K562 (cell line): ENCODE results near the gene DNAH17. TPM values are rescaled to one million over a fixed set of nuclear protein-coding genes. Genes with fewer than 3 reads are reported as not detected.

Source experiments
- ATAC-seq: fragments of 200-7000 bp; cut with Tn5 transposase; 3 replicates; pipeline ENCODE4 v1.9.1; 2020; ENCODE audit warnings: moderate library complexity
- BruUV-seq: library from RNA; stranded (reverse); fragments of 400-500 nt; replicated peaks from 2 replicates; lab custom pipeline; 2021; lab: Mats Ljungman, UMichigan
- CTCF ChIA-PET: fragments of 300-600 bp; formaldehyde crosslinking; extraction: SDS; loops from one replicate; lab custom pipeline; 2021; ENCODE audit warnings: low intra/inter-chr PET ratio; lab: Yijun Ruan, JAX
- POLR2A ChIA-PET: fragments of 300-600, 350-650 bp; sonication (Branson Sonifier 250); formaldehyde crosslinking; extraction: SDS; loops from one replicate; lab custom pipeline; 2021; ENCODE audit warnings: antibody characterized with exemption, inconsistent platforms; lab: Yijun Ruan, JAX
- DNase-seq, 4 experiments: peaks; one replicate each; pipeline versions ENCODE4 v3.0.0 to v3.0.0-alpha.2; 2011 to 2018; ENCODE audit warnings: low spot score in 3 of 4, mixed read lengths in 3 of 4; ENCODE audit errors: extremely low read depth in 1 of 4
- FAIRE-seq: peaks from 2 replicates; lab custom pipeline; 2011; peaks lifted over from hg19 to GRCh38; lab: Jason Lieb, UNC
- H2AFZ ChIP-seq: 2 replicates; pipeline ENCODE4 v1.6.0; 2011; ENCODE audit warnings: low read depth, low read length, control low read depth, inconsistent platforms
- H3K27ac ChIP-seq: fragments of 200-600 bp; 3 replicates; pipeline ENCODE4 v1.8.0; 2011; ENCODE audit warnings: low read depth, mild to moderate bottlenecking, control low read depth, inconsistent platforms, low read length, moderate library complexity, mixed read lengths; ENCODE audit errors: extremely low read depth
- H3K27me3 ChIP-seq, 2 experiments: fragments of 300-600 bp in 1 of 2; 2 replicates in 1 of 2; 3 replicates in 1 of 2; pipeline versions ENCODE4 v1.6.0 to v1.8.0; 2011; ENCODE audit warnings: inconsistent platforms in 2 of 2, low read length in 2 of 2, mild to moderate bottlenecking in 1 of 2, mixed read lengths in 1 of 2, moderate library complexity in 1 of 2; ENCODE audit not compliant: control insufficient read depth in 2 of 2, insufficient read depth in 2 of 2
- H3K36me3 ChIP-seq: fragments of 300-600 bp; 3 replicates; pipeline ENCODE4 v1.8.0; 2011; ENCODE audit warnings: mild to moderate bottlenecking, low read length, inconsistent platforms; ENCODE audit not compliant: control insufficient read depth, insufficient read depth
- H3K4me1 ChIP-seq, 2 experiments: fragments of 200-600 bp in 1 of 2; replicated peaks in 1 of 2; 2 replicates in 1 of 2; 3 replicates in 1 of 2; pipeline versions ENCODE4 v1.5.1 to v1.8.0; 2011; ENCODE audit warnings: inconsistent platforms in 2 of 2, low read length in 2 of 2, mild to moderate bottlenecking in 1 of 2, mixed read lengths in 1 of 2, moderate library complexity in 1 of 2; ENCODE audit not compliant: control insufficient read depth in 2 of 2, insufficient read depth in 2 of 2
- H3K4me2 ChIP-seq: 2 replicates; pipeline ENCODE4 v1.6.1; 2011; ENCODE audit warnings: low read length, control low read depth, inconsistent platforms, mixed read lengths; ENCODE audit not compliant: insufficient read depth
- H3K4me3 ChIP-seq: fragments of 200-600 bp; sonication (generic), shearing (Covaris generic); 2 replicates; pipeline ENCODE4 v1.5.1; 2016; ENCODE audit warnings: control low read depth, inconsistent platforms
- H3K79me2 ChIP-seq: fragments of 200-600 bp; 3 replicates; pipeline ENCODE4 v1.8.0; 2011; ENCODE audit warnings: low read length, inconsistent platforms; ENCODE audit not compliant: control insufficient read depth, insufficient read depth
- H3K9ac ChIP-seq, 2 experiments: 2 replicates each; pipeline versions ENCODE4 v1.6.0 to v1.6.1; 2011; ENCODE audit warnings: low read depth in 2 of 2, low read length in 2 of 2, control low read depth in 1 of 2, inconsistent platforms in 1 of 2, mild to moderate bottlenecking in 1 of 2, mixed read lengths in 1 of 2; ENCODE audit not compliant: insufficient read depth in 1 of 2
- H3K9me1 ChIP-seq: one replicate; pipeline ENCODE4 v1.6.0; 2011; ENCODE audit warnings: inconsistent platforms, mild to moderate bottlenecking, low read length, moderate library complexity; ENCODE audit not compliant: control insufficient read depth, insufficient read depth
- H3K9me3 ChIP-seq: replicated peaks from 2 replicates; pipeline ENCODE4 v1.5.1; 2011; ENCODE audit warnings: low read depth, low read length, inconsistent platforms; ENCODE audit not compliant: control insufficient read depth, insufficient read depth
- H4K20me1 ChIP-seq: replicated peaks from 2 replicates; pipeline ENCODE4 v1.6.1; 2011; ENCODE audit warnings: low read length, inconsistent platforms, mixed read lengths; ENCODE audit not compliant: control insufficient read depth, insufficient read depth
- EP400 ChIP-seq: fragments of 450-650 bp; IDR thresholded peaks from 2 replicates; pipeline ENCODE4 v1.6.1; 2017; ENCODE audit warnings: antibody characterized with exemption, mild to moderate bottlenecking, moderate library complexity
- FOXM1 ChIP-seq, 2 experiments: fragments of 450-650 bp in 1 of 2; sonication (generic) in 1 of 2; formaldehyde crosslinking in 1 of 2; IDR thresholded peaks; 2 replicates each; pipeline versions ENCODE4 v1.6.1 to v1.9.0; 2017 to 2022; ENCODE audit warnings: low read depth in 2 of 2, mild to moderate bottlenecking in 2 of 2, missing genetic modification reagents in 1 of 2, moderate library complexity in 1 of 2
- ILF3 ChIP-seq: fragments of 450-650 bp; IDR thresholded peaks from 2 replicates; pipeline ENCODE4 v1.6.1; 2018; ENCODE audit warnings: antibody characterized with exemption, mild to moderate bottlenecking, moderate library complexity, borderline replicate concordance
- IRF2 ChIP-seq: sonication (generic); formaldehyde crosslinking; IDR thresholded peaks from 2 replicates; pipeline ENCODE4 v1.8.1; 2022; ENCODE audit warnings: mild to moderate bottlenecking, missing genetic modification reagents
- MCM3 ChIP-seq: fragments of 450-650 bp; IDR thresholded peaks from 2 replicates; pipeline ENCODE4 v1.6.1; 2016
- MEF2A ChIP-seq: IDR thresholded peaks from 2 replicates; pipeline ENCODE4 v1.6.1; 2011; ENCODE audit warnings: low read depth, mild to moderate bottlenecking, low read length, moderate library complexity; ENCODE audit not compliant: control insufficient read depth
- MEF2D ChIP-seq: conservative IDR thresholded peaks from 2 replicates; pipeline ENCODE4 v1.6.1; 2016; ENCODE audit warnings: low read depth, missing genetic modification characterization, missing compliant biosample characterization
- NKRF ChIP-seq: fragments of 450-650 bp; IDR thresholded peaks from 2 replicates; pipeline ENCODE4 v1.6.1; 2016; ENCODE audit warnings: borderline replicate concordance
- TEAD4 ChIP-seq, 2 experiments: sonication (generic) in 1 of 2; formaldehyde crosslinking in 1 of 2; IDR thresholded peaks; 2 replicates each; pipeline versions ENCODE4 v1.6.1 to v1.8.0; 2012 to 2022; ENCODE audit warnings: borderline replicate concordance in 1 of 2, inconsistent platforms in 1 of 2, low read length in 1 of 2, mild to moderate bottlenecking in 1 of 2, missing genetic modification reagents in 1 of 2
- XRCC5 ChIP-seq: fragments of 200-400 bp; formaldehyde crosslinking; IDR thresholded peaks from 2 replicates; pipeline ENCODE4 v1.6.1; 2017; ENCODE audit warnings: low read depth, mild to moderate bottlenecking, low read length
- ZFP30 ChIP-seq: fragments of 250-450 bp; sonication (Bioruptor Pico); IDR thresholded peaks from 2 replicates; pipeline ENCODE4 v1.8.0; 2022; ENCODE audit warnings: moderate library complexity, mild to moderate bottlenecking, inconsistent platforms, borderline replicate concordance
- ZNF165 ChIP-seq: fragments of 250-450 bp; sonication (Bioruptor Pico); IDR thresholded peaks from 2 replicates; pipeline ENCODE4 v1.4.0; 2020; ENCODE audit warnings: borderline replicate concordance
- ZNF507 ChIP-seq: conservative IDR thresholded peaks from 2 replicates; pipeline ENCODE4 v1.6.1; 2017; ENCODE audit warnings: missing genetic modification characterization, missing compliant biosample characterization
- WGBS: fragments of 100-300 bp; shearing (Covaris generic); methylation state at CpG from one replicate; pipeline ENCODE4 v1.1.6; 2016; ENCODE audit warnings: low coverage, mixed read lengths; ENCODE audit not compliant: insufficient coverage; ENCODE audit errors: missing lambda C conversion rate; 5-methylcytosine and 5-hydroxymethylcytosine counted together
- in situ Hi-C: fragments of 300-500 bp; cut with MboI; formaldehyde crosslinking; loops from 4 replicates; pipeline ENCODE4 v1.15.0; 2018; ENCODE audit warnings: inconsistent platforms, mixed read lengths
- intact Hi-C: fragments of 100-400 bp; cut with micrococcal nuclease; formaldehyde crosslinking; loops from 2 replicates; pipeline ENCODE4 v1.14.2; 2022
- polyA plus RNA-seq, 8 experiments: library from polyadenylated mRNA; depleted of rRNA in 4 of 8; stranded (reverse) in 5 of 8; unstranded in 3 of 8; fragments of >200 nt; fragmentation: Nextera tagmentation in 2 of 8; fragmentation: Illumina TruSeq in 1 of 8; extraction: Ambion mirVana in 2 of 8; extraction: Trizol in 1 of 8; gene quantifications; 2 replicates each; pipeline versions ENCODE4 v1.2.1 to v1.2.3, GENCODE V29; 2011 to 2014; ENCODE audit warnings: inconsistent platforms in 1 of 8, missing spikeins in 1 of 8
- total RNA-seq, 7 experiments: library from RNA; depleted of rRNA in 6 of 7; stranded (reverse); fragments of >200 nt in 6 of 7; fragmentation: Illumina TruSeq in 2 of 7; extraction: Trizol in 2 of 7; gene quantifications; 2 replicates each; pipeline versions ENCODE4 v1.2.1 to v1.2.3, GENCODE V29; 2011 to 2021; ENCODE audit warnings: low replicate concordance in 1 of 7
- TF ChIP-seq, protein P1 (sequence below): fragments of 450-650 bp; IDR thresholded peaks from 2 replicates; pipeline ENCODE4 v1.6.1; 2016

Gene DNAH17
- total and polyA plus RNA-seq, 9 of the 15 experiments (the other 6 are each of a cell fraction or from before 2014, with no cell fraction given), result under 0.01 to 0.06 (median 0.03) TPM; not detected in 5

DNA sequence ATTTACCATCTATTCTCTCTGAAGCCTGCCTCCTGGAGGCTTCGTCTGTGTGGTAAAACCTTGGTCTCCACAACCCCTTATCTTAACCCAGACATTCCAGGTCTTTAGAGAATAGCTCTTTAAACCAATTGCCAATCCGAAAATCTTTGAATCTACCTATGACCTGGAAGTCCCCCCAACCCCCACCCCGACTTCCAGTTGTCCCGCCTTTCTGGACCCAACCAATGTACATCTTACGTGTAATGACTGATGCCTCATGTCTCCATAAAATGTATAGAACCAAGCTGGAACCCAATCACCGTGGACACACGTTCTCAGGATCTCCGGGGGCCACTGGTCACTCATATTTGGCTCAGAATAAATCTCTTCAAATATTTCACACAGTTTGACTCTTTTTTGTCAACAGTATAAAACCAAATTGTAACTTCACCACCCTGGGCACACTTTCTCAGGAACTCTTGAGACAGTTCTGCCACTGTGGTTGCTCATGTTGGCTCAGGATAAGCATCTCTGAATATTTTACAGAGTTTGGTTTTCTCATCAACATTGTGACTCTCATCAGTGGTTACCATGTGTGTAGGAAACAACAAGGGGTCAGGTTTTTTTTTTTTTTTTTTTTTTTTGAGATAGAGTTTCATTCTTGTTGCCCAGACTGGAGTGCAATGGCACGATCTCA lies 18.1 kb upstream of the DNAH17 start:
- ChIA-PET CTCF (no interaction called here), POLR2A (interaction anchor here (0.6 kb wide), 1 partner anchor 16 kb away, joined by 3 read pairs; no protein-coding TSS in a partner anchor)
- Histone ChIP-seq H3K27me3 (peaks cover 8 to 23% of the 10 kb centered on the region in 2 experiments; a peak in 3 of 5 replicates), H3K27ac (no peak overlapping the region), H4K20me1 (no peaks in the 10 kb centered on the region), H2AFZ (no peak overlapping the region), H3K36me3 (no peaks in the 10 kb centered on the region), H3K9ac (no peak overlapping the region), H3K4me1 (no peaks in the 10 kb centered on the region; a peak in 3 of 5 replicates), H3K79me2 (no peaks in the 10 kb centered on the region), H3K9me3 (no peaks in the 10 kb centered on the region), H3K4me3 (no peak overlapping the region), H3K4me2 (no peak overlapping the region), H3K9me1 (no peaks in the 10 kb centered on the region)
- no peak for DNase-seq
- 18% methylated on average over 9 of the region's 9 CpGs for WGBS
- no TSS peak for BruUV-seq
- intact Hi-C loops (no loop called here), in situ Hi-C loops (no loop called here)
- no peak for TF ChIP-seq ZNF507
- TF ChIP-seq TEAD4 (IDR thresholded peaks at IDR 0.05; ENCODE audit: low read length), result peak; percentile 13; the same call in 1 of the 2 replicates
- no peak for TF ChIP-seq TEAD4 (CRISPR knock-in tag; IDR thresholded peaks at IDR 0.05; ENCODE audit: borderline replicate concordance)
- TF ChIP-seq, protein P1, sequence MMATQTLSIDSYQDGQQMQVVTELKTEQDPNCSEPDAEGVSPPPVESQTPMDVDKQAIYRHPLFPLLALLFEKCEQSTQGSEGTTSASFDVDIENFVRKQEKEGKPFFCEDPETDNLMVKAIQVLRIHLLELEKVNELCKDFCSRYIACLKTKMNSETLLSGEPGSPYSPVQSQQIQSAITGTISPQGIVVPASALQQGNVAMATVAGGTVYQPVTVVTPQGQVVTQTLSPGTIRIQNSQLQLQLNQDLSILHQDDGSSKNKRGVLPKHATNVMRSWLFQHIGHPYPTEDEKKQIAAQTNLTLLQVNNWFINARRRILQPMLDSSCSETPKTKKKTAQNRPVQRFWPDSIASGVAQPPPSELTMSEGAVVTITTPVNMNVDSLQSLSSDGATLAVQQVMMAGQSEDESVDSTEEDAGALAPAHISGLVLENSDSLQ, result peak; percentile 49
- TF ChIP-seq EP400, result no peak
- TF ChIP-seq ZFP30 (CRISPR knock-in tag), result no peak
- TF ChIP-seq MCM3, result no peak
- TF ChIP-seq MEF2A, result no peak
- no peak for TF ChIP-seq FOXM1 (IDR thresholded peaks at IDR 0.05; ENCODE audit: low read depth)
- TF ChIP-seq FOXM1 (CRISPR knock-in tag; IDR thresholded peaks at IDR 0.05; ENCODE audit: low read depth), result no peak
- TF ChIP-seq ZNF165, result no peak
- TF ChIP-seq XRCC5, result no peak
- TF ChIP-seq NKRF, result no peak
- TF ChIP-seq ILF3, result no peak
- no peak for TF ChIP-seq IRF2 (CRISPR knock-in tag)
- TF ChIP-seq MEF2D, result no peak
- FAIRE-seq, result no peak
- ATAC-seq, result no peak
